Measurements from ENCODE around the gene GSTP1. TPM values are rescaled to one million over a fixed set of nuclear protein-coding genes. Genes with fewer than 3 reads are reported as not detected.

Gene GSTP1
- polyA plus RNA-seq, 1 donor (not counting 4 experiments of a cell fraction or from before 2014, with no cell fraction given) = 1,575 TPM

GRCh38 chr11:67538823-67539505 is 44.6 kb upstream of the GSTP1 start:
- no peak overlapping the region for H2AFZ ChIP-seq (ENCODE audit: control insufficient read depth, low read length)
- dilution Hi-C loops (cut with MboI; ENCODE audit: extremely low pct_ligation_motif_present, low sequenced_read_pairs) = no loop called here
- no peaks in the 10 kb centered on the region for H3K9me1 ChIP-seq (ENCODE audit: control insufficient read depth, extremely low read depth, insufficient read depth, low read length)
- no peak overlapping the region for H3K9ac ChIP-seq (ENCODE audit: control insufficient read depth, extremely low read depth, insufficient read depth, low read length)
- no peak for TF ChIP-seq EZH2 (IDR thresholded peaks at IDR 0.05; ENCODE audit: low read length)
- TF ChIP-seq, protein P1, sequence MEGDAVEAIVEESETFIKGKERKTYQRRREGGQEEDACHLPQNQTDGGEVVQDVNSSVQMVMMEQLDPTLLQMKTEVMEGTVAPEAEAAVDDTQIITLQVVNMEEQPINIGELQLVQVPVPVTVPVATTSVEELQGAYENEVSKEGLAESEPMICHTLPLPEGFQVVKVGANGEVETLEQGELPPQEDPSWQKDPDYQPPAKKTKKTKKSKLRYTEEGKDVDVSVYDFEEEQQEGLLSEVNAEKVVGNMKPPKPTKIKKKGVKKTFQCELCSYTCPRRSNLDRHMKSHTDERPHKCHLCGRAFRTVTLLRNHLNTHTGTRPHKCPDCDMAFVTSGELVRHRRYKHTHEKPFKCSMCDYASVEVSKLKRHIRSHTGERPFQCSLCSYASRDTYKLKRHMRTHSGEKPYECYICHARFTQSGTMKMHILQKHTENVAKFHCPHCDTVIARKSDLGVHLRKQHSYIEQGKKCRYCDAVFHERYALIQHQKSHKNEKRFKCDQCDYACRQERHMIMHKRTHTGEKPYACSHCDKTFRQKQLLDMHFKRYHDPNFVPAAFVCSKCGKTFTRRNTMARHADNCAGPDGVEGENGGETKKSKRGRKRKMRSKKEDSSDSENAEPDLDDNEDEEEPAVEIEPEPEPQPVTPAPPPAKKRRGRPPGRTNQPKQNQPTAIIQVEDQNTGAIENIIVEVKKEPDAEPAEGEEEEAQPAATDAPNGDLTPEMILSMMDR (optimal IDR thresholded peaks at IDR 0.05 in 1 of 3, IDR thresholded peaks at IDR 0.05 in 1 of 3, conservative IDR thresholded peaks at IDR 0.05 in 1 of 3; ENCODE audit: extremely low read depth in 1 of 3, insufficient read depth in 2 of 3, low read length in 3 of 3) = no peak
- H3K4me1 ChIP-seq (ENCODE audit: control insufficient read depth, extremely low read depth, insufficient read depth, low read length) = no peaks in the 10 kb centered on the region
- H3K27me3 ChIP-seq (ENCODE audit: control insufficient read depth, extremely low read depth, insufficient read depth, low read length) = no peaks in the 10 kb centered on the region
- no peaks in the 10 kb centered on the region for H3K36me3 ChIP-seq (ENCODE audit: control insufficient read depth in 2 of 2, extremely low read depth in 1 of 2, insufficient read depth in 2 of 2, low read length in 2 of 2)
- no peaks in the 10 kb centered on the region for H4K20me1 ChIP-seq (ENCODE audit: control insufficient read depth, extremely low read depth, insufficient read depth, low read length)
- no peaks in the 10 kb centered on the region for H3K79me2 ChIP-seq (ENCODE audit: control insufficient read depth, insufficient read depth, low read length)
- no peak overlapping the region for H3K4me3 ChIP-seq (ENCODE audit: control insufficient read depth in 2 of 3, extremely low read depth in 1 of 3, insufficient read depth in 2 of 3, low read depth in 1 of 3, low read length in 3 of 3)
- no peak for FAIRE-seq
- H3K4me2 ChIP-seq (ENCODE audit: control insufficient read depth, extremely low read depth, insufficient read depth, low read depth, low read length) = no peak overlapping the region
- H3K27ac ChIP-seq (ENCODE audit: control insufficient read depth, insufficient read depth, low read length) = no peak overlapping the region
- H3K9me3 ChIP-seq (ENCODE audit: control insufficient read depth, low read depth, low read length) = peaks cover 4% of the 10 kb centered on the region
- DNase-seq (ENCODE audit: low read depth, low spot score) = no peak

- Histone ChIP-seq H3K36me3 (ENCODE audit: control insufficient read depth in 2 of 2, extremely low read depth in 1 of 2, insufficient read depth in 2 of 2, low read length in 2 of 2) (no peaks in the 10 kb centered on the region), H3K27ac (ENCODE audit: control insufficient read depth, insufficient read depth, low read length) (no peak overlapping the region), H3K9me3 (ENCODE audit: control insufficient read depth, low read depth, low read length) (peaks cover 3% of the 10 kb centered on the region), H3K4me3 (ENCODE audit: control insufficient read depth in 2 of 3, extremely low read depth in 1 of 3, insufficient read depth in 2 of 3, low read depth in 1 of 3, low read length in 3 of 3) (no peak overlapping the region), H3K4me2 (ENCODE audit: control insufficient read depth, extremely low read depth, insufficient read depth, low read depth, low read length) (no peak overlapping the region), H3K4me1 (ENCODE audit: control insufficient read depth, extremely low read depth, insufficient read depth, low read length) (no peaks in the 10 kb centered on the region), H2AFZ (ENCODE audit: control insufficient read depth, low read length) (no peak overlapping the region), H3K27me3 (ENCODE audit: control insufficient read depth, extremely low read depth, insufficient read depth, low read length) (no peaks in the 10 kb centered on the region), H4K20me1 (ENCODE audit: control insufficient read depth, extremely low read depth, insufficient read depth, low read length) (no peaks in the 10 kb centered on the region), H3K79me2 (ENCODE audit: control insufficient read depth, insufficient read depth, low read length) (no peaks in the 10 kb centered on the region), H3K9me1 (ENCODE audit: control insufficient read depth, extremely low read depth, insufficient read depth, low read length) (no peaks in the 10 kb centered on the region), H3K9ac (ENCODE audit: control insufficient read depth, extremely low read depth, insufficient read depth, low read length) (no peak overlapping the region)
- FAIRE-seq (no peak), DNase-seq (ENCODE audit: low read depth, low spot score) (no peak)
- TF ChIP-seq EZH2 (IDR thresholded peaks at IDR 0.05; ENCODE audit: low read length) = no peak
- TF ChIP-seq, protein P1 (optimal IDR thresholded peaks at IDR 0.05 in 1 of 3, IDR thresholded peaks at IDR 0.05 in 1 of 3, conservative IDR thresholded peaks at IDR 0.05 in 1 of 3; ENCODE audit: extremely low read depth in 1 of 3, insufficient read depth in 2 of 3, low read length in 3 of 3) = no peak
- dilution Hi-C loops (cut with MboI; ENCODE audit: extremely low pct_ligation_motif_present, low sequenced_read_pairs) = no loop called here
These were observed 44.1 kb upstream of the GSTP1 start for GRCh38 chr11:67539550-67539949.

Measured in keratinocyte (primary cell).